HG02840 (cell line): ENCODE measurements around the gene MCF2L2.

ENCODE experiments used
- ATAC-seq: cut with Tn5 transposase; IDR thresholded peaks from one replicate; pipeline ENCODE4 v1.9.1; 2021; ENCODE audit warnings: mild to moderate bottlenecking, moderate library complexity, moderate number of reproducible peaks; ENCODE audit not compliant: unreplicated experiment, low FRiP score

The MCF2L2 gene

DNA sequence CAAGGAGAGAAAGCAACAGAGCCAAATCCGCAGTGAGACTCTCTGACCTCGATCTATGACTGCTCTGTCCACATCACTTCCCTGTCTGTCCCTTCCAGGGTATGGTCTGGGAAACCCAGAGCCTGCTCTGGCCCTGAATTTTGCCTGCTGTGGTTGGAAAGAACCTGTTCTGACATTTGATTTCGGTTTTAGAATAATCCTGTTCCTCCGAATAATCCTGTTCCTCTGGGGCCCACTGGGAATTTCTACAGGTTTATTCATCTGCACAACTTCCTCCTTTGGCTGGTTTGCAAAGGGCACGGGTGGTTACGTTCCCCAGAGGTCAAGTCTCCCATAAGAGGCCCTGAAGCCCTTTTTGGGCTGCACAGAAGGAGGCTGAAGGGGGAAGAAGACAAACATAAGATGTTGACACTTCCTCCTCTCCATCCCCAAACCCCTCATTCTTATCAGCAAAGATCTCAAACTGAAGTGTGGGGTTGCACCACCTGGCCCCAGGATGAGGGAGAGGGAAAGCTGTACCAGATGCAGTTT lies 276.5 kb downstream of the MCF2L2 start:
- no peak for ATAC-seq

DNA sequence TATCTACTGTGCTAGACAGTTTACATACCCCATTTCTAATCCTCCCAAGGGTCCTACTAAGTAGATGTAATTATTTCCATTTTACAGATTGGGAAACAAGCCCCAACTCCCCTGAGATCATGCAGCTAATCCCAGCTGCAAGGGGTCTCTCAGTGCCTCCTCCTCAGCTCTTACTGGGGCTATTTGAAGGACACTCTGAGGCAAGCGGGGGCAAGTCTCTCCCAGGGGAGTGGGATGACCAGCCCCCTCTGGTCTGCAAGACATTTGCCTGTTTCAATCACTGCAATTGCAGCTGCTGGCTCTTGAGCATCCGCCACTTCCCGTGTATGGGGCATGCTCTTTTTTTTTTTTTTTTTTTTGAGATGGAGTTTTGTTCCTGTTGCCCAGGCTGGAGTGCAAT lies 277.3 kb downstream of the MCF2L2 start:
- ATAC-seq = no peak

DNA sequence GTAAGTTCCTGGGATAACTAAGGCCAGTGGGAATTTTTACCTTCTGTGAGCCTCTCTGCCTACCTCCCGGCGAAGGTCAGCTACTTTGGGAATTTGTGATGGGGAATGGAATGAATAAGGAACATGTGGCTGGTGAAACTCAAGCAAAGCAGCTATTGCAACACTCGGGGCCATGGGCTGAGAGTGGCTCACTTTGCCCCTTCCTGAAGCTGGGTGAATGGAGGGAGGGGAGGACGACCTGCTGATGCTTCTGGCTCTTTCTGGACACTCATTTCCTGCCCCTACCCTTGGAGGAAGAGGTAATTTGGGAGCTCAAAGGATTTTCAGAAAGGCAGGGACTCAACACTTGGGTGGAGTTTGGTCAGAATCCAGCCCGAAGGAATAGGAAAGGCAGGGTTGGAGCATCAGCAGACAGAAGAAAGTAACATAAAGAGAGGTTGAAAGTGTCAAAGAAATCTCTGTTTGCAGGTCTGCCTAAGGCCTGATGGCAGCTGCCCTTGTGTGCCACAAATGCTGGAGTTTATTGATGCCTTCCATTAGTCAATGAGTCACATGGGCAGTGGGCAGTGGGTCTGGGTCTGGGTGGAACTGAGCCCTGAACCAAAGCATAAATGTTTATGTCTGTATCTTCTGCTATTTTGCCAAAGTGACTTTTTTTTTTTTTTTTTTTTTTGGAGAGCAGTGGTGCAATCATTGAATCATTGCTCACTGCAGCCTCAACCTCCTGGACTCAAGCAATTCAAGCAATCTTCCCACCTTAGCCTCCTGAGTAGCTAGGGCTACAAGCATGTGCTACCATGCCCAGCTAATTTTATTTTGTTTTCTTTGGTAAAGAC lies 278.3 kb downstream of the MCF2L2 start:
- ATAC-seq = no peak

DNA sequence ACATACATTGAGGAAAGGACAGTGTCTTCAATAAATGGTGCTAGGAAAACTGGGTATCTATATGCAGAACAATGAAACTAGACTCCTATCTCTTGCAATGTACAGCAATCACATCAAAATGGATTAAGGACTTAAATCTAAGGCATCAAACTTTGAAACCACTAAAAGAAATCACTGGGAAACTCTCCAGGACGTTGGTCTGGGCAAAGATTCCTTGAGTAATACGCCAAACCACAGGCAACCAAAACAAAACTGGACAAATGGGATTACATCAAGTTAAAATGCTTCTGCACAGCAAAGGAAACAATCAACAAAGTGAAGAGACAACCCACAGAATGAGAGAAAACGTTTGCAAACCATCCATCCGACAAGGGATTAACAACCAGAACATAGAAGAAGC lies 280.4 kb downstream of the MCF2L2 start:
- no peak for ATAC-seq

DNA sequence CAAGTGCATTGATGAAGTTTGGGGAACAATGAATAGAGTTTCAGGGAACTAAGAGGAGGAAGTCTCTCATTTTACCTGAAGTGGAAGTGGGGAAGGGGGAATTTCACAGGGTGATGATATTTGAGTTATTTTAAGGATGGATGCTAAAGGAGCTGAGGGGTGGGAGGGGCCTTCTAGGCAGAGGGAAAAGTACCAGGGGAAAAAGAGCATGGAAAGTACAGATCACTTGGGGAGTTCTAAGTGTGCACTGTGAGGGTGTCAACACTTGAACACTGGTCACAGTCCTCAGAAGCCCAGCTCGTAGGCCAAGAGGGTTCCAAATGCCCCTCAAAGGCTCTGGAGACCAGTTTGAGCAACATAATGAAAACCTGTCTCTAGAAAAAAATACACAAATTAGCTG lies 284.1 kb downstream of the MCF2L2 start:
- ATAC-seq = no peak

DNA sequence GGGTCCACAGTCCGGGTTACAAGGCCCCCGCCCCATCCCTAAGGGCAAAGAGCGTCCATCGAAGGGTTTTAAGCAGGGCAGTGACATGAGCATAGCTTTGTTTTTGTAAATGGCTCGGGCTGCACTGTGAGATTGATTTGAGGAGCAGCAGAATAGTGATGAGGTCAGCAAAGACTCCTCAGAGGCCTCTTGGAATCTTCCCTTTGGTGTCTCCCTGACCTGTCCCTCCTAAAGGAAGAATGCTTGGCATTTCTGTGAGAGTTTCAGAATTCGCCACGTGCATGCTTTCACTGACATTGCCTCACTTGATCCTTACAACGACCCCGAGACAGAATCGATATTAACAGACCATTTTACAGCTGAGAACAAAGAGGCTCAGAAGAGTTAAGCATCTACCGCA lies 286.2 kb downstream of the MCF2L2 start:
- no peak for ATAC-seq

DNA sequence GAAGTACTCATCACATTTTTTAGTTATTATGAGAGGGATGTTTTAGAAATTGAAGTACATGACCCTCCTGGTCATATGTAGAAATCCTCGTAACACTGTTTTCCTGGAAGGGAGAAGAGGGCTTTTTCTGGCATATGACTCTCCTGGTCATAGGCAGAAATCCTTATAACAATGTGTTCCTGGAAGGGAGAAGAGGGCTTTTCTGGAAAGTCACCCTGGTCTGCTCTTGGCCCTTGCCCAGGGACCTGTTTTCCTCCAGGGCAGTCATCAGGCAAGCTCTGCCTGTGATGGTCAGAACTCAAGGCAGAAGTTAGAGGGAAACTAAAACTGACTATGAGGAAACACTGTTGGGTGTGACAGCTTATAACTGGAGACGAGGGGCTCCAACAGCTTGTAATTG lies 293.6 kb downstream of the MCF2L2 start:
- no peak for ATAC-seq

DNA sequence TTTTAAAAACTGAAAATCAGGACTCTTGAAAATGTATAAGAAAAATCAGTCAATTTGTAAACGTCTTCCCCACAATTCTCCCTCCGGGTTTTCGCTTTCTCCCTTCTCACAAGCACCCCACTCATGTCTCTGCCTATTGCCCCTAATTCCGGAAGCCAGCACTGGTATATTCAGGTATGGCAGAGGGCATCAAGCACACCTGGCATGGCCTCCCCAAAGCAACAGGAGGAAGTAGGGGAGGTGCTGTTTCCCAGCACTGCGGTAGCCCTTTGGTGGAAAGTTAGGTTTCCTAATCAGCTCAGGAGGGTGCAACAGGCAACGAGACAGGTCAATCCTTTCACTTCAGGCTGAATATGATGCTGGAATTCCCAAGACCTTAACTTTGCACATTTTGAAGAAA lies 296.0 kb downstream of the MCF2L2 start:
- no peak for ATAC-seq

DNA sequence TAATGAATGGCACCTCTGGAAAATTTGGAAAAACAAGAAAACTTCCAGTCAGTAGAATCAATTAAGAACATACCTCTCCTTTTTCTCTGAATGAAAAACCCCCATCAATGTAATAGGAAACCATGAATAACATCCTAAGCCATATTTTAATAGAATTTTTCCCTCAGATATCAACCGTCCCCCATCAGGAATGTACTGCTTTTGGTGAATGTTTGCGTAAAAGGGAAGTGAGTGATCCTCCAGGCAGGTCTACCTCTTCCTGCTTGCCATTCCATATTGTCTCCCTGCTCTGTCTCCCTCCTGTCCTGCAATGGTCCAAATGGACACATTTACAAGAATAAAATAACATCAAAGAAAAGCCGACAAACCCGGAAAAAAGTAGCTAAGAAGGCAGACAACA lies 296.7 kb downstream of the MCF2L2 start:
- ATAC-seq = no peak

DNA sequence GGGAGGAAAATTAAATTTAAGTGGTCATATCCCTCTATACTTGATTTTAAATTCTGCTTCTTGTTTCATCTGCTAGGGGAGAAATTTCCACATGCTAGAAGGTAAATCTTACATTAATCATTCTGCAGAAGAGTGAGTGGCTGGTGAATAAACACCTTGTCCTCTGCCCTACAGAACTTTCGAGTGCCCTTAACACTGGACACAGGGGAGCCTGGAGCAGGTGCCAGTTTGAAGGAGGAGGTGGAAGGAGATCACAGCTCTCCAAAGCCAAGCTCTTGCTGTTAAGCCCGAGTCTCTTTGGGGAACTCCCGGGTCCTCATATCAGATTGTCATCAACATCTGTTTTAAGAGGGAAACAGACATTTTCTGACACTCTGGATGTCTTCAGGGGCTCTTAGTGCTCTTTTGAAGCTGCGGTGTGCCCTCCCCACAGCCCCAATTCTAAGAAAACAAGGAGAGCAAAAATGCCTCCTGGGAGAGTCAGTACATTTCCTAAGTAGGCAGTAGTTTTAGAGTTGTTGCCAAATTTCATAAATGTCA lies 297.2 kb downstream of the MCF2L2 start:
- ATAC-seq = no peak

DNA sequence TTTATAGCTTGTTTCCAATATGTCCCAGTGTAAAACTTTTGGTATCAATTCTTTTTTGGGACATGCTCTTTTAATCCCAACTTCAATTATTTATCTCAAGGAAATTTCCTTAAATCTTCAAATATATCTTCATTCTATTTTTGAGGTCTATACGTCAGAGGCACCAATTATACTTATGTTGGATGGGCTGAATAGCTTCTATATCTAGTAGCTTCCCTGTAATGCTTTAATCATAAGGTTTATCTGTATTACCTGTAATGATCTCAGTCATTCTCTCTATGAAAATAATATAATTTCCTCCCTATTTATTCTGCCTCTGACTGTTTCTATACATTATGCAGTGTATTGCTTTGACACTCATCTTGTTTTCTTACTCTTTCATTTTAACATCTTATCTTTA lies 299.2 kb downstream of the MCF2L2 start:
- no peak for ATAC-seq

DNA sequence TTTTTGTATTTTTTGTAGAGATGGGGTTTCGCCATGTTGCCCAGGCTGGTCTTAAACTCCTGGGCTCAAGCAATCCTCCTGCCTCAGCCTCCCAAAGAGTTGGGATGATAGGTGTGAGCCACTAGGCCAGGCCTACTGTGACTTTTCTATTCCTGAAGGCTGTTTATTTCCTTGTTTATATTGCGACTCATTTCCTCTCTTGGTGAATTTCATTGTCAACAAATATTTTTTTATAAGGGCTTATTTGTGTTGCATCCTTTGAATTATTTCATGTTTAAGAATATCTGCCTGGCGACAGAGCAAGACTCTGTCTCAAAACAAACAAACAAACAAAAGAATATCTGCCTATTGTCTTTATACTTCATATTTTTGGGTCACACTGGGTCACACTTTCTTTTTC lies 299.7 kb downstream of the MCF2L2 start:
- ATAC-seq = no peak
